GM12873 (cell line): Measurements from ENCODE around the gene SPACA5B.
"Not testable (repeated sequence)": the region's sequence is repeated elsewhere in the genome, so short reads cannot be mapped to it uniquely, and the experiment has no call there.

Experiments
- CTCF ChIP-seq: IDR thresholded peaks from 2 replicates; pipeline ENCODE4 v1.5.1; 2012; ENCODE audit warnings: low read depth, mild to moderate bottlenecking, moderate library complexity, low read length, control low read depth; ENCODE audit not compliant: insufficient read depth; ENCODE audit errors: missing control alignments

The SPACA5B gene

GRCh38 chrX:48130326-48130725 lies at the start of gene SPACA5B:
TSS of gene SPACA5B (plus strand) at chrX:48130626. CDS start at chrX:48130688, 62 bp downstream.
- TF ChIP-seq CTCF = not testable (repeated sequence)

GRCh38 chrX:48083212-48083611 lies 47.2 kb upstream of the SPACA5B start:
- peak; percentile 59 for TF ChIP-seq CTCF

GRCh38 chrX:48083706-48084105 lies 46.7 kb upstream of the SPACA5B start:
- no peak for TF ChIP-seq CTCF

- no peak for TF ChIP-seq CTCF
These were observed 44.3 kb upstream of the SPACA5B start for GRCh38 chrX:48086082-48086481.

- TF ChIP-seq CTCF = no peak
These were observed 40.3 kb upstream of the SPACA5B start for GRCh38 chrX:48090123-48090522.

- no peak for TF ChIP-seq CTCF
These were observed 29.0 kb upstream of the SPACA5B start for GRCh38 chrX:48101443-48101842.

- TF ChIP-seq CTCF = no peak
These were observed 27.5 kb upstream of the SPACA5B start for GRCh38 chrX:48102874-48103374.
